DMS114 treated with DMSO at 0.1 percent for 48 hours (cell line): ENCODE measurements around the gene HYI.
"Not testable (repeated sequence)": the region's sequence is repeated elsewhere in the genome, so short reads cannot be mapped to it uniquely, and the experiment has no call there.

Experiments
- DNase-seq: peaks from one replicate; lab custom pipeline; 2025; ENCODE audit not compliant: unreplicated experiment; lab: John Stamatoyannopoulos, UW

HYI gene

GRCh38 chr1:43432171-43432860 lies 21.4 kb downstream of the HYI start:
- no peak for DNase-seq

DNA sequence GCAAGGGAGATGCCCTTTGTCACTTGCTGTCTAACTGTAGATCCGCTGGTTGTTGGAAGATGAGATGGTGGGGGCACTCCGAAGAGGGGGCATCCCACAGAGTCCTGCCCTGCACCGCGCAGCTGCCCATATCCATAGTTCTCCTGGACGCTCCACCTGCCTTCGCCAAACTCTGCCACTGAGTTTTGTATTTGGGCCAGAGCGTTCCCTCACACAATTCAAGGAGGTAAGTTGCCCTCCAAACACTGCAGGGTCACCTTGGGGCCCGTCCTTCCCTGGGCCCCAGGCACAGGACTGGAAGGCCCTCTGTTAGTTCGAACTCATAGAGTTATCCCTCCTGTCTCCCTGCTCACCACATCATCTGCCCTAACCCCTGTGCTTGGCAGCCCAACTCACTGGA lies 22.1 kb downstream of the HYI start:
- DNase-seq, result no peak

GRCh38 chr1:43430831-43431230 lies 22.9 kb downstream of the HYI start:
- no peak for DNase-seq

- DNase-seq, result no peak
These were observed 25.8 kb downstream of the HYI start for GRCh38 chr1:43427941-43428340.

DNA sequence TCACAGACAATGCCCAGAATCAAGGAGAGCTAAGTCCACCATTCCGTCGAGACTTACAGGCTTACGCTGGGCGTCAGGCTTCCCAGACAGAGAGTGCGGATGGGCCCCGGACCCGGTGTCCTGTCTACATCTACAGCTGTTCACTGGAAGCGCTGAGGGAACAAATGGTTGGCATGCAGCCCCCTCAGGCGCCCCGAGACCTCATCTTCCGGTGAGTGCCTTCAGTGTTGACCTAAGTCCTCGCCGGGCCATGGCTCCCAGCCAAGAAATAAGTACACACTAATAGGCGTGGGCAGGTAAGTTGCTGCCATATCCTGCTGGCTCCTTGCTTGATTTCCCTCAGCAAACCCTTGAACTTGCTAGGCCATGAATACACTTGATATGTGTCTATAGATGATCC lies 26.2 kb downstream of the HYI start:
- DNase-seq, result no peak

GRCh38 chr1:43426221-43426620 lies 27.5 kb downstream of the HYI start:
- DNase-seq, result no peak

GRCh38 chr1:43425045-43425444 lies 28.7 kb downstream of the HYI start:
- DNase-seq, result no peak

DNA sequence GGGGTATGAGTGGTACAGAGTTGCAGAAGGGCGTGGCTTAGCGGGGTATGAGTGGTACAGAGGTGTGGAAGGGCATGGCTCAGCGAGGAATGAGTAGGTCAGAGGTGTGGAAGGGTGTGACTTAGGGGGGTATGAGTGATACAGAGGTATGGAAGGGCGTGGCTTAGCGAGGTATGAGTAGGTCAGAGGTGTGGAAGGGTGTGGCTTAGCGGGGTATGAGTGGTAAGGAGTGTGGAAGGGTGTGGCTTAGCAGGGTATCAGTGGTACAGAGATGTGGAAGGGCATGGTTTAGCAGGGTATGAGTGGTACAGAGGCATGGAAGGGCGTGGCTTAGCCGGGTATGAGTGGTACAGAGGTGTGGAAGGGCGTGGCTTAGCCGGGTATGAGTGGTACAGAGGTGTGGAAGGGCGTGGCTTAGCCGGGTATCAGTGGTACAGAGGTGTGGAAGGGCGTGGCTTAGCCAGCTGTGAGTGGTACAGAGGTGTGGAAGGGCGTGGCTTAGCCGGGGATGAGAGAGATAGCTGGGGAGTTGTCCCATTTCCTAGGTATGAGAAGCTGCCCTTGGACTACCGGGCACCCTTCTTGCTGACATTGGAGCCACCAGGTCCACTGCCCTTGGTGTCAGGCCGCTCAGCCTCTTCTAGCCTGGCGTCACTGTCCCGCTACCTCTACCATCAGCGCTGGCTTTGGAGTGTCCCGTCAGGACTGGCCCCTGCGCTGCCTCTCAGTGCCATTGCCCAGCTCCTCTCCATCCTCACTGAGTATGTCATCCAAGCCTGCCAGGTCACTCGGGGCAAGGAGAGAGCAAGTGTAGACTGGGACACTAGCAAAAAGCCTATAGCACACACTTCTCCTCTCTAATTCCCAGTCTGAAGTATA lies 29.8 kb downstream of the HYI start:
- DNase-seq, result no peak

GRCh38 chr1:43422995-43423671 lies 30.6 kb downstream of the HYI start:
- no peak for DNase-seq

DNA sequence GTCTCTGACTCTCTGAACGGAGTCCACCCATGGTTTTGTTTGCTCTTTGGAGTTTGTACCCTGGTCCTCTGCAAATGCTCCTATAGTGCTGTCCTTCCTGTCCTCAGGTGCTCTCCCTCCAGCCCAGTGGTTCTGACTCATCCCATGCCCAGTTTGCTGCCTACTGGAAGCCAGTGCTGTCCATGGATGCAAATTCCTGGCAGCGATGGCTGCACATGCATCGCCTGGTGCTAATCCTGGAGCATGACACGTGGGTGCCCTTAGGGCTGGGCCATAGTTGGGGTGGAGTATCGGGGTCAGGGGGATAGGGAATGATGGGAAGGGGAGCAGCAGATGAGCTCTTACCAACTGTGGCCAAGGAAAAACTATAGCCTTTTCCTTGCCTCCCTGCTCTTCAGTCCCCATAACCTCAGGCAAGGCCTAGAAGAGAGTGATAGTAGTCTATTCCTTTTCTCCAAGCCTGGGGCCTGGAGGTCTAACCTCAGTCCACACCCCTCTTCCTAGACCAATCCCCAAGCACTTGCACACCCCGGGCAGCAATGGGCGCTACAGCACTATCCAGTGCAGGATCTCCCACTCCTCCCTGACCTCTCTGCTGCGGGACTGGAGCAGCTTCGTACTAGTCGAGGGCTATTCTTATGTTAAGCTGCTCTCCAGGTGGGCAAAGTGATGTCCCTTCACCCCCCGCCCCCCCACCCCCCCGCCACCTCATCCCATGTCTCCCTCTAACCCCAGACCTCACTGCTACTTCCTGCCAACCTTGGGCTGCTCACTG lies 31.6 kb downstream of the HYI start:
- no peak for DNase-seq

DNA sequence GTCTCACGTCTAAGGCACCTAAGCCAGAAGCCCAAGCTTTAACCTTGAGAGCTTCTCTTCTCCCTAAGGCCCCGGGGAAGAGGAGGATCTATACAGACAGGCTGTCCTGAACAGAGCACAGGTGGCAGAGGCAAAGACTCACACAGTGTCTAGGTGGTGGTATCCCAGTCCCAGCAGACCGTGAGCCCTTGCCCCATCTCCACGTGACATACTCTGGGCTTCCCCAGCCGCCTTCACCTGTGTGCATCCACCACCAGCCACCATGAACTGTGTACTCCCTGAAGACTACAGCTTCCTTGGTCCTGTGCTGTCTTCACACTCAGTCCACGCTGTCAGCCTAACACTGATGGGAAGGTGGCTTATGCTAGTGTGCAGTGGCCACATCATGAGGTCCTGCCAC lies 32.3 kb downstream of the HYI start:
- no peak for DNase-seq

DNA sequence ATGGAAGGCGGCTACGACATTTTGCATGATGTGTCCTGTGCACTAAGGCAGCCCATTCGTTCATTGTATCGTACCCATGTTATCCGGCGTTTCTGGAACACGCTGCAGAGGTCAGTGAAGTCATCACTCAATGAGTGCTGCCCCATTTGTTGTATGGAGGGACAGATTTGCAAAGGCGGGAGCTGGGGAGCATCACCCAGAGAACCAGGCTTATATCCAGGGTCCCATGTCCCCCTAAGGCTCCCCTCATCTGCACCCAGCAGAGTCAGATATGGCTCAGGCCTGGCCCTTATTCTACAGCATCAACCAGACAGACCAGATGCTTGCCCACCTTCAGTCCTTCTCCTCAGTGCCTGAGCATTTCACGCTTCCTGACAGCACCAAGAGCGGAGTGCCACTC lies 32.9 kb downstream of the HYI start:
- no peak for DNase-seq

- no peak for DNase-seq
These were observed 33.9 kb downstream of the HYI start for GRCh38 chr1:43419627-43420425.

GRCh38 chr1:43418858-43419257 lies 34.9 kb downstream of the HYI start:
- DNase-seq, result no peak

DNA sequence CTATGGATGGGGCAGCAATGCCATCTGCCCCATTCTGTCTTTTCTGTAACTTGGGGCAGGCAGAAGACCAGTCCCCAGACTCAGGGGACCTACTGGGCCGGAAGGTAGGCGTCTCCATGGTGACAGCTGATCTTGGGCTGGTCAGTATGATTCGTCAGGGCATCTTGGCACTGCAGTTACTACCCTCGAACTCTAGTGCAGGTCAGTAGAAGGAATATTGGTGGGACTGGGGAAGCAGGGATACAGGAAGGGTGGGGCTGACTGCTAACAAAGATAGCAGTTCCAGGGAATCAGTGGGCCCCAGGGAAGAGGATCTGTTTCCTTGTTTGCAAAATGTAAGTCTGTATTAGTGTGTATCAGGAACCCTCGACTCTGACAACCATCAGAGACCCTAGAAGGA lies 37.8 kb downstream of the HYI start:
- DNase-seq, result no peak

DNA sequence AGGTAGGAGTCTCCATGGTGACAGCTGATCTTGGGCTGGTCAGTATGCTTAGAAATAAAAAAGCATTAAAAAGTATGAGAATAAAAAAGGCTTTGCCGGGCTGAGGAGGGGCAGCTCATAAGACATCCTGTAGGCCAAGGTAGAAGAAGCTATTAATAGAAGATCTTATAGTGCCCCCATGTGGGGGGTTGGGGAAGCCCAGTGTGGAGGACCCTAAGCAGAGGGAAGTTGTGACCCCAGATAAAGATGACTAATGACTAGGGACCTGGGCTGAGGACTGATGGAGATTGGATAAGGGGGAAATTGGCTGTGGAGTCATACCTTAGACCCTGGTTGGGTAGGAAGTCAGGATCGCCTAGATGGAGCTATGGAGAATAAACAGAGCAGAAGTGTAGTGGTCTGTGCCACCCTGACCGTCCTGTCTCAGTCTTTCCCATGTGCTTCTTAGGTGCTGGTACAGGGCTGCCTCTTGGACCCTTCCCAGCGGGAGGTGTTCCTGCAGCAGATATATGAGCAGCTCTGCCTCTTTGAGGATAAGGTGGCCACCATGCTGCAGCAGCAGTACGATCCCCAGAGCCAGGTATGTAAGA lies 39.0 kb downstream of the HYI start:
- DNase-seq, result peak; percentile 57

DNA sequence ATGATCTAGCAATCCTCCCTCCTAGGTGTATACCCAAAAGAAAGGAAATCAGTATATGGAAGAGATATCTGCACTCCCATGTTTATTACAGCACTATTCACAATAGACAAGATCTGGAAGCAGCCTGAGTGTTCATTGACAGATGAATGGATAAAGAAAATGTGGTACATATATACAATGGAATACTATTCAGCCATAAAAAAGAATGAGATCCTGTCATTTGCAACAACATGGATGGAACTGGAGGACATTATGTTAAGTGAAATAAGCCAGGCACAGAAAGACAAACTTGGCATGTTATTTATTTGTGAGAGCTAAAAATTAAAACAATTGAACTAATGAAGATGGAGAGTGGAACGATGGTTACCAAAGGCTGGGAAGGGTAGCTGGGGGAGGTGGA lies 40.3 kb downstream of the HYI start:
- not testable (repeated sequence) for DNase-seq

DNA sequence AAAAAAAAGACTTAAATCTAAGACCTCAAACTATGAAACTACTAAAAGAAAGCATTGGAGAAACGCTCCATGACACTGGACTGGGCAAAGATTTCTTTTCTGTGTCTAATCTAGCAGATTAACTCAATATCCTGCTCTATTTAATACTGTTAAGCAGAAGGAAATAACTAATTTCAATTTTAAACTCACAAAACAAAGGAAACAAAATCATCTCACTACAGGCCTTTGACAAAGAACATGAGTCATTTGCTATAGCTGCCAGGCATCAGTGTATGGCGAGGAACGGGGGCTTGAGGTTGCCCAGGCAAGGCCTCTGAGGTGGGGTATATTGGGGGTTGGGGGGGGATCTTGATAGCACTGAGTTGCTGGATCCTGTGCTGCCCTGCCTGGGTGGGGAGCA lies 43.2 kb downstream of the HYI start:
- DNase-seq, result no peak

DNA sequence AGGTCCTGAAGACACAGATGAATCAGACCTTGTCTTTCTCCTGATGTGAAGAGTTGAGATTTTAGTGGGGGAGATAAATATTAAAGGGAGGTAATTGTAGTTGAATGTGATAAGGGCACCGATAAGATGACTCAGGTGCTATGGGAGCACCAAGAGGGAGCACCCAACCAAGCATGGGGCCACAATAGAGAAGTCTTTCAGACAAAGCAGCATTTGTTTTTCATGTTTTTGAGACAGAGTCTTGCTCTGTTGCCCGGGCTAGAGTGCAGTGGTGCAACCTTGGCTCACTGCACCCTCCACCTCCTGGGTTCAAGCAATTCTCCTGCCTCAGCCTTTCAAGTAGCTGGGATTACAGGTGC lies 47.9 kb downstream of the HYI start:
- no peak for DNase-seq

GRCh38 chr1:43405219-43405875 lies 48.4 kb downstream of the HYI start:
- DNase-seq, result no peak
